Urothelium cell line (cell line): Measurements from ENCODE around the gene KCNQ5.
A peak's percentile ranks its signal among the peaks of the same experiment; 100 is the strongest.
"Not testable (repeated sequence)": the region's sequence is repeated elsewhere in the genome, so short reads cannot be mapped to it uniquely, and the experiment has no call there.

Source experiments
- DNase-seq: peaks from one replicate; pipeline ENCODE4 v3.0.0; 2011; ENCODE audit warnings: low spot score, mixed read lengths
- FAIRE-seq: peaks from 2 replicates; lab custom pipeline; 2011; peaks lifted over from hg19 to GRCh38; lab: Jason Lieb, UNC

KCNQ5 gene

DNA sequence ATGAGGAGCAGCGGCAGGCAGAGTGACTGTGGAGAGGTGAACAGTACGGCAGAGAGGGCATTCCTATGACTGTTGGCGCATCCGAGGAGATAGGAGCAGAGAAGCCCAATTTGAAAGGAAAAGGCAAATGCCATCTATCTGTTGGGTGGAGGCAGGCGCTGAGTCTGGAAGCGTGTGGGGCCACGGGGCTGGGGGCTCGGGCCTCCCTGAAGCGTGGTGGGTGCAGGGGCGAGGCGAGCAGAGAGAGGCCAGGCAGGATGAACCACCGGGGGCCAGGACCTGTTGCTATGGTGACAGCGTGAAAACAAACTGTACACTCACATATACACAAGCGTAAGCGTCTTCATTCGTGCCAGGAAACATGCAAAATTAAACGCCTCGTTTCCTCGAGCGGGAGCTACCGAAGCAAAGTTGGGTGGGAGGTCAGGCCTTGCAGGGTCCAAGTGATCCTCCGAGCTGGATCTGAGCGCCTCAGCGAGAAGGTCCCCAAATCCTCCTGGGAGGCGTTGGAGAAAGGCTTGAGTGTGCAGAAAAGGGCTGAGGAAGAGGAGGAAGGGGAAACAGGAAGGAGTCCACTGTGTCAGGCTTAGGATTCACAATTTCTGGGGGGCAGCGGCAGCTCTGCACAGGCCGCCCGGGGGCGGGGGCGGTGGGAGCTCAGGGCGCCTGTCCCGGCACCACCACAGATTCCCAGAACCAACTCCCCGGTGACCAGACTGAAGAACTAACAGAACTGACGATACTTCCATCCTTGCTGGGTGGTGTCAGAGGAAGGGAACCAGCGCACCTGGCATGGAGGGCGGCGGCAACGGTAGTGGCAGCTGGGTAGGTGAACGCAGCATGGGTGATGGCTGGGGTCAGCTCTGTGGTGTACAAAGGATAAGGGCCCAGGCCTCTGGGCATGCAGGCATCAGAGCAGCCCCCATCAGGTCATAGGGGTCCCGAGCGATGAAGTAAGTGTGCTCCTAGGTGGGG is 535.2 kb downstream of the KCNQ5 start:
- DNase-seq, result no peak
- no peak for FAIRE-seq

- DNase-seq (no peak), FAIRE-seq (no peak)
Measured at GRCh38 chr6:73157870-73158269, 536.0 kb downstream of the KCNQ5 start.

DNA sequence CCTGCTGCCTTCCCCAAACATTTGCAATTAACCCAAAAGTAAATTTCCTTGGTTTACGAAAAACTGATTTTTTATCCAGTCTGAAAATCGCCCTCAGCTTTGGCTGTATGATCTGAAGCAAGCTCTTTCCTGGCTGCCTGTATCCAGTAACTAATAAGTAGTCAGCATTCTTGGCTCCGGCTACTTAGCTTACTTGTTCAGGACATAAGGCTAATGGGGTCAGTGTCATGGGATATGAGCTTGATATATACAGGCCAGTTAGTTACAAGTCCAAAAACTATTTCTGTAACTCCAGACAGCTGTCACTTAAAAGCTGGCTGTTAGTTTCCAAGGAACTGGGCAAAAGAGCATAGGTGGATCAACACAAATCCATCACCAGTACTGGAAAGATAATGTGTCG is 547.2 kb downstream of the KCNQ5 start:
- FAIRE-seq (no peak), DNase-seq (no peak)

GRCh38 chr6:73169633-73170032 is 547.8 kb downstream of the KCNQ5 start:
- FAIRE-seq (no peak), DNase-seq (no peak)

GRCh38 chr6:73174646-73175045 is 552.8 kb downstream of the KCNQ5 start:
- no peak for DNase-seq
- FAIRE-seq, result no peak

DNA sequence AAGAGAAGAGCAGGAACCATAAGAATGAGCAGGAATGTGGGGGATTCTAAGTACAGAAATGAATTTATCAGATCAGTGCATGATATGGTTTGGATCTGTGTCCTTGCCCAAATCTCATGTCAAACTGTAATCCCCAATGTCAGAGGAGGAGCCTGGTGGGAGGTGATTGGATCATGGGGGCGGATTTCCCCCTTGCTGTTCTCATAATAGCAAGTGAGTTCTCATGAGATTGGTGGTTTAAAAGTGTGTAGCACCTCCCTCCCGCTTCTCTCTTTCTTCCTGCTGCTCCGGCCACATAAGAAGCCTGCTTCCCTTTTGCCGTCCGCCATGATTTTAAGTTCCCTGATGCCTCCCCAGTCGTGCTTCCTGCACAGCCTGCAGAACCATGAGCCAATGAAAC is 554.2 kb downstream of the KCNQ5 start:
- no peak for DNase-seq
- peak; percentile 32 for FAIRE-seq

DNA sequence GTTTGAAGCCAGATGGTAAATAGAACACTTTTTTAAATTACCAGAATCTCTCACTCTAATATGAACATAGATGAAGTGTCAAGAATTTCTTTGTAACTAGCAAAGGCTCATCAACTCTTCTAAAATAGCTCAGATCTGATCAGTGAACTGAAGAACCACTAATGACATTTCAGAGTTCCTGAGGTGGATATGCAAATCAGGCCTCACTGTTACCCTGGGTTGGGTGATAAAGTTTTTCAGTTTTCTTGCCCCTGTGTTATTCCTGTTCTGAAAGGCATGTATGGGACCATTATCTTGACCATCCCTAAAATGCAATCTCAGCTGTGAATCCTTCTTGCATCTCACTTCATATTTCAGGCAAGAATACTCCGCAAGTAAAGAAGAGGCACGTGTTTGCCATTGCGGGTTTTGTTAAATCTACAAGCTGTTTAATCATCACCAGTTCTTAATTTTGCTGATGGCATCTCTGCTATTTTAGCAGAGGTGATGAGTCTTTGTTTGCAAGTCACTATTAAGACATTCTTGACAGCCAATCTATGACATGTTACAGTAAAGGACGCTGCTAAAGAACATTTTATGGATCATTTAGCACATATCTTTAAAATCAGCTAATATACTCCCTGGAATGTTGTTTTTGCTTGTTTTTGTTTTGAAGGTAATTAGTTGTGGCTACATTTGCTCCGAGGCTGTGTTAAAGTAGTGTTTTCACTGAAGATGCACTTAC is 555.5 kb downstream of the KCNQ5 start:
- DNase-seq, result no peak
- FAIRE-seq, result no peak

DNA sequence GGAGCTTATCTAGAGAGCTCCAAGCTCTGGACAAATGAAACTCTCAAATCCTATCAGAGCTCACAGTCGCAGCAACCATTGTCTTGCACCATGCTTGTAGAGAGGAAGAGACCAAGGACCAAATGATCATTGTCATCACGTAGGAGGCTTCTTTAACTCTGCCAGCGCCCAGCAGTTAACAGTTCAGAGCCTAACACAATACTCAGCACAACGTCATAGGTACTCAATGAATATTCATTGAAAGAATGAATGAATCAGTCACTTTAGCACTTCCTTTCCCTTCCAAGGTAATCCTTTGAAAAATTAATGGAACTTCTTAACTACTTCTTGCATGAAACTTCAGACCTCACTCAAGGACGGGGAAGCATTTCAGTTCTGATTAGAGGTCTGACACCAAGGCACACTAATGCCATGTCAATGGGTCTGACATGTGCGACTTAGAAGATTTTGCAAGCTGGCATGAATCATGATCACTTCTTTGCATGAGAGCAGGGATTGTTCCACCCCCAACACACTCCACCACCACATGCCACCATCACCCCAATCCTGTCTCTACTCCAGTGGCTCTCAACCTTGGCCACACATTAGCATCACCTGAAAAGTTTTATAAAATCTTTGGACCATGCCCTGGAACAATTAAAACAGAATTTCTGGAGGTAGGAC is 558.3 kb downstream of the KCNQ5 start:
- DNase-seq (no peak), FAIRE-seq (no peak)

GRCh38 chr6:73180763-73181619 is 559.1 kb downstream of the KCNQ5 start:
- FAIRE-seq (no peak), DNase-seq (peak; percentile 60)

DNA sequence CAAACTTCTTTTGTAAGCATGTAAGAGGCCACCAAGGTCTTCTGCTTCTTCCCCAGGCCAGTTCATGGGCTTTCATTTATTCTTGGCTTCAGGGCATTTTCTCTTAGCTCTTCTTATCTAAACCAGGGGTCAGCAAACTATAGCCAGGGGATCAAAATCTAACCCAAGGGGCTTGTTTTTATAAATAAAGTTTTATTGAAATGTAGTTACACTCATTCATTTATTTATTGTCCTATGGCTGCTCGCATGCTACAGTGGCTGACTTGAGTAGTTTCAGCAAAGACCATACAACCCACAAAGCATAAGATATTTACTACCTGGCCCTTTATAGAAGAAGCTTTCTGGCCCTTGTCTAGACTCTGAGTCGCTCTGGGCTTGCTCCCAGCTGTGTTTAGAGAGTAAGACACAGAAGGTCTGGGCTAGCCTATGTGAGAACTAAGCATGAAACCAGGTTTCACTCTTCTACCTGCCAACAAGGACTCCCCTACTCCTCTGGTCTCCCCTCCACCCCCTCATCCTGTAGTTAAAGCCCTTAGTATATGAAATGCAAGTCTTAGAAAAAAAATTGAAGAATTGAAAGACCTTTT is 560.2 kb downstream of the KCNQ5 start:
- no peak for FAIRE-seq

DNA sequence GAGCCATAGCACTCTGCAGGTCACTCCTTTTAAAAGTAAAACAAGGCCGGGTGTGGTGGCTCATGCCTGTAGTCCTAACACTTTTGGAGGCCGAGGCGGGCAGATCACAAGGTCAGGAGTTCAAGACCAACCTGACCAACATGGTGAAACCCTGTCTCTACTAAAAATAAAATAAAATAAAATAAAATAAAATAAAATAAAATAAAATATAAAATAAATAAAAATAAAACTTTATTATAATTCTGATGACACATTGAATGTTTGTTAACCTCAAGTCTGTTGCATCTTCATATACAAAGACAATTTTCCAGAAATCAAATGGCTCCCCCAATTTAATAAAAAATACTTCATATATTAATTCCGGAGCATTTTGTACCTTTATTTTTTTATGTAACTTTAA is 571.4 kb downstream of the KCNQ5 start:
- FAIRE-seq, DNase-seq: not testable (repeated sequence)

More for the DNA sequence above, 560.2 kb downstream of the KCNQ5 start:
- DNase-seq, result no peak

DNA sequence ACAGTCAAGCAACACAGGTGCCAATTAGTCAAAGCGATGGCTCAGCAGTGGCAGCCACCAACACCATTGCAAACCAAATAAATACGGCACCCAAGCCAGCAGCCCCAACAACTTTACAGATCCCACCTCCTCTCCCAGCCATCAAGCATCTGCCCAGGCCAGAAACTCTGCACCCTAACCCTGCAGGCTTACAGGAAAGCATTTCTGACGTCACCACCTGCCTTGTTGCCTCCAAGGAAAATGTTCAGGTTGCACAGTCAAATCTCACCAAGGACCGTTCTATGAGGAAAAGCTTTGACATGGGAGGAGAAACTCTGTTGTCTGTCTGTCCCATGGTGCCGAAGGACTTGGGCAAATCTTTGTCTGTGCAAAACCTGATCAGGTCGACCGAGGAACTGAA is 572.9 kb downstream of the KCNQ5 start:
- FAIRE-seq (no peak), DNase-seq (no peak)

- DNase-seq, result no peak
- FAIRE-seq, result no peak
Measured at GRCh38 chr6:73200247-73200646, 578.4 kb downstream of the KCNQ5 start.

GRCh38 chr6:73200735-73201134 is 578.9 kb downstream of the KCNQ5 start:
- DNase-seq (peak; percentile 29), FAIRE-seq (no peak)

GRCh38 chr6:73203098-73203497 is 581.2 kb downstream of the KCNQ5 start:
- DNase-seq (no peak), FAIRE-seq (no peak)

GRCh38 chr6:73204252-73204651 is 582.4 kb downstream of the KCNQ5 start:
- DNase-seq (no peak), FAIRE-seq (no peak)

GRCh38 chr6:73207221-73207837 is 585.5 kb downstream of the KCNQ5 start:
- no peak for FAIRE-seq
- no peak for DNase-seq

DNA sequence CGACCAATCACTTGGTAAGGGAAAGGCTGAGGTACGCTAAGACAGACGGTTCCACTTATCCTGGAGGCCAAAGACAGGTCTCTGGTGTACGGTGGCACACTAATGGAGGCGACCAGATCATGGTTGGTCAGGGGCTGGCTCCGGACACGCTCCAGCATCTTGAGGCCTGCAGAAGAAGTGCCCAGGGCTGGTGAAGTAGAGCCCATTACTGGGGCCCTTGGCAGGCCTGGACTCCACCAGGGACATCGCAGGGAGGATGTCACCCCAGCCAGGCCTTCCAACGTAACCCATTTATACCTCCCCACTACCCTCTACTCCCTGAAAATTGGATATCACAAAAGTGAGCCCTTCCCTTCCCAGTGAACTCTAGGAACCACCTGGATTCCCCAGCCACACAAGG is 587.3 kb downstream of the KCNQ5 start:
- FAIRE-seq (no peak), DNase-seq (no peak)

GRCh38 chr6:73216859-73217258 is 595.0 kb downstream of the KCNQ5 start:
- DNase-seq (no peak), FAIRE-seq (no peak)

- FAIRE-seq, result no peak
- DNase-seq, result no peak
Measured at GRCh38 chr6:73225396-73225795, 603.5 kb downstream of the KCNQ5 start, which contains the start of gene KHDC1L. Gene KHDC1L, minus strand, starts transcription at chr6:73225496. Its CDS starts 88 bp downstream, at chr6:73225408.
